NCI-H748 treated with DMSO at 0.1 percent for 48 hours (cell line): Measurements from ENCODE around the gene ZNF808.
"Not testable (repeated sequence)": the region's sequence is repeated elsewhere in the genome, so short reads cannot be mapped to it uniquely, and the experiment has no call there.

Experiments
- DNase-seq: peaks from one replicate; lab custom pipeline; 2025; lab: John Stamatoyannopoulos, UW

ZNF808 gene

GRCh38 chr19:52593441-52593840 is 66.0 kb downstream of the ZNF808 start:
- DNase-seq: not testable (repeated sequence)

- no peak for DNase-seq
Measured at GRCh38 chr19:52599241-52599640, 71.8 kb downstream of the ZNF808 start.

- DNase-seq: no peak
Measured at GRCh38 chr19:52600639-52601024, 73.2 kb downstream of the ZNF808 start.

DNA sequence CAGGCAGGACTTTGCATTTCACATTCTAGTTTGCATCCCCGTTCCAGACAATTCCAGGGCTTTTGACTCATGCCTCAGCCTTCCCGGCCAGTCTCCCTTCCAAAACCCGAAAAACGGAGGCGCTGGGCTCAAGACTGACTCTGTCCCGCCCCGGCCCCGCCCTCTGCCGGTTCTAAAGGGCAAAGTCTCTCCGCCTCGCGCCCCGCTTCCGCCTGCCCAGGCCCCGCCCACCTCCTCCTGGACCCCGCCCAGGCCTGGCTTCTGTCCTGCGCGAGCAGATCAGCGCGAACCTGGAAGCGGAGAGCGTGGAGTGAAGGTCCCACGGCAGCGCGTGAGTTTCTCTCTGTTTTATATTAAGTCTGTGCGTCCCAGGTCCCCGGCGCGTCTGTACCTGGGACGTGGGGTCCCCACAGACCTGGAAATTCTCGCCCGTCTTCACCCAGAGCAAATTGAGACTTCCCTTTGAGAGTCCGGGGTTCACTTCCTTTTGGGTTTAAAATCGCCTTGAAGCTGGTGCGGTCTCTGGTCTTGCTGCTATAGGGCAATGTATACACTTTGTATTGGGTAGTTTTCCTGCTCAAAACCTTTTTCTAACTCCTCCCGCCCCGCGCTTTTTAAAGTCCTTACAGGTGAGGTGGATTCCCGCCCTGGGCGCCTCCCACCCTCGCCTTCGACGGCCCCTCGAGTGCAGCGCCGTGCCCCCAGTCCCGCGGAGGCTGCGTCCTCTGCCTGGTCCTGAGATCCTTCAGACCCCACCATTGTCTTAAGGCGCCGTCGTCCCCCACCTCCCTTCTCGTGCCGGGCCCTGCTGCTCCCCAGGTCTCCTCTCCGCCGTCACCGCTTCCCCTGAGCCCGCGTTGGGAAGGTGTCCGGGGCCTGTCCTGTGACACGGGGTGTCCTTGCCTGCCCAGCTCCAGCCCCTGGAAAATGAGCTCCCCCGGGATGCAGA is 73.8 kb downstream of the ZNF808 start:
- DNase-seq: peak; percentile 84

DNA sequence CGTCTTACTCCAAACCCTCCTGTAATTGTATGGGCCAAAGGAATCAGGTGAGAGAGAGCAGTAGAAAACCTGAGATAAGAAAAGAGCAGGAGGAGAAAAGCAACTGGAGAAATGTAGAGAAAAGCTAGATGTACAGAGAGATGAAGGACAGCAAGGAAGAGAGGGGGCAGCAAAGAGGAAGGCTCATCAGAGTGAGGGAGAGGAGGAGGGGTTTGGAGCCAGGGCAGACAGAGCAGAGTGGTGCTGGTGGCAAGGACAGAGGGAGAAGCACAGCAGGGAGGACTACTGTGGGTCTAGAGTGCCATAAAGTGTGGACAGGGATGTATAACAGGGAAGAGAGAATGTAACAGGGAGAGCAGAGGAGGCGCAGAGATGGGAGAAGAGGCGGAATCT is 74.5 kb downstream of the ZNF808 start:
- DNase-seq: peak; percentile 5

DNA sequence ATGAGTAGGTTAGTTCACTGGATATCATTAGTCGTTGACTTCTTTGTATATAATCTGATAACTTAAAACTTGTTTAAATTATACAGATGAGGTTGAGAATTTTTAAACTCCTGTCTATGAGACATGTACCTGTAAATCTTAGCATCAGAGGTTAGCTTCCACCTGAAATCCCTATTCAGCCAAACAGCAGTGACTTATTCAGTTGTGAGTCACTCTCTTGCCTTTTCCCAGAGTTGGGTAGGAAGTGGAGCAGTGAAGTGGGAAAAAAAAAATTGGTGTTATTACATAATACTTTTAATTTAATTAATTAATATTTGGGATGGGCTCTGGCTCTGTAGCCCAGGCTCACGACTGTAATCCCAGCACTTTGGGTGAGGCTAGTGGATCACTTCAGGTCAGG is 75.5 kb downstream of the ZNF808 start:
- DNase-seq: no peak

- DNase-seq: no peak
Measured at GRCh38 chr19:52603558-52604207, 76.2 kb downstream of the ZNF808 start.
